C4-2B (cell line): Measurements from ENCODE around the gene LYSET.

Experiments used
- CTCF ChIP-seq: fragments of 450-650 bp; conservative IDR thresholded peaks from 2 replicates; pipeline ENCODE4 v1.5.1; 2017; ENCODE audit warnings: mild to moderate bottlenecking
- ZFX ChIP-seq: fragments of 450-650 bp; IDR thresholded peaks from 2 replicates; pipeline ENCODE4 v1.6.1; 2017

GRCh38 chr14:93135399-93135798, 49.7 kb upstream of the LYSET start:
- TF ChIP-seq CTCF = no peak
- TF ChIP-seq ZFX = no peak
